ENCODE results near the gene ATP2C2. TPM values are rescaled to one million over a fixed set of nuclear protein-coding genes. Genes with fewer than 3 reads are reported as not detected.

ATP2C2 gene
- total RNA-seq, 1 donor from 2014 or later: 6.8 TPM

- no peaks in the 10 kb centered on the region for H3K4me1 Mint-ChIP-seq (ENCODE audit: low read depth)
- H3K4me3 Mint-ChIP-seq (ENCODE audit: low read depth): no peak overlapping the region
- peaks cover 12% of the 10 kb centered on the region for H3K9me3 Mint-ChIP-seq (ENCODE audit: low read depth)
- no peak for DNase-seq (ENCODE audit: low spot score, unreplicated experiment)
- peaks cover 5% of the 10 kb centered on the region for H3K27me3 Mint-ChIP-seq
- TF ChIP-seq CTCF (IDR thresholded peaks at IDR 0.05; ENCODE audit: unreplicated experiment): no peak
- no peak overlapping the region for H3K27ac Mint-ChIP-seq
- H3K36me3 Mint-ChIP-seq (ENCODE audit: insufficient read depth): peaks cover 5% of the 10 kb centered on the region
Observed at GRCh38 chr16:84404936-84405639, 36.8 kb downstream of the ATP2C2 start.

- DNase-seq (ENCODE audit: low spot score, unreplicated experiment): no peak
- Mint-ChIP-seq H3K9me3 (ENCODE audit: low read depth) (peaks cover 8% of the 10 kb centered on the region), H3K27ac (no peak overlapping the region), H3K27me3 (peaks cover 5% of the 10 kb centered on the region), H3K36me3 (ENCODE audit: insufficient read depth) (peaks cover 4% of the 10 kb centered on the region), H3K4me1 (ENCODE audit: low read depth) (no peaks in the 10 kb centered on the region), H3K4me3 (ENCODE audit: low read depth) (no peak overlapping the region)
- no peak for TF ChIP-seq CTCF (IDR thresholded peaks at IDR 0.05; ENCODE audit: unreplicated experiment)
Observed at GRCh38 chr16:84406006-84406963, 37.9 kb downstream of the ATP2C2 start.

- Mint-ChIP-seq H3K4me3 (ENCODE audit: low read depth) (no peak overlapping the region), H3K27ac (no peak overlapping the region), H3K4me1 (ENCODE audit: low read depth) (no peaks in the 10 kb centered on the region), H3K9me3 (ENCODE audit: low read depth) (no peaks in the 10 kb centered on the region), H3K36me3 (ENCODE audit: insufficient read depth) (no peaks in the 10 kb centered on the region), H3K27me3 (peaks cover 5% of the 10 kb centered on the region)
- no peak for TF ChIP-seq CTCF (IDR thresholded peaks at IDR 0.05; ENCODE audit: unreplicated experiment)
- no peak for DNase-seq (ENCODE audit: low spot score, unreplicated experiment)
Observed at GRCh38 chr16:84407588-84408313, 39.4 kb downstream of the ATP2C2 start.

- no peak overlapping the region for H3K4me3 Mint-ChIP-seq (ENCODE audit: low read depth)
- H3K27ac Mint-ChIP-seq: no peak overlapping the region
- no peaks in the 10 kb centered on the region for H3K9me3 Mint-ChIP-seq (ENCODE audit: low read depth)
- TF ChIP-seq CTCF (IDR thresholded peaks at IDR 0.05; ENCODE audit: unreplicated experiment): no peak
- DNase-seq (ENCODE audit: low spot score, unreplicated experiment): no peak
- no peaks in the 10 kb centered on the region for H3K4me1 Mint-ChIP-seq (ENCODE audit: low read depth)
- no peaks in the 10 kb centered on the region for H3K36me3 Mint-ChIP-seq (ENCODE audit: insufficient read depth)
- H3K27me3 Mint-ChIP-seq: peaks cover 5% of the 10 kb centered on the region
Observed at GRCh38 chr16:84408314-84408690, 40.0 kb downstream of the ATP2C2 start.

- Mint-ChIP-seq H3K4me1 (ENCODE audit: low read depth) (no peaks in the 10 kb centered on the region), H3K27ac (no peak overlapping the region)
- TF ChIP-seq CTCF (IDR thresholded peaks at IDR 0.05; ENCODE audit: unreplicated experiment): no peak
Observed at GRCh38 chr16:84408856-84409255, 40.5 kb downstream of the ATP2C2 start.

More at GRCh38 chr16:84408856-84409255, 40.5 kb downstream of the ATP2C2 start:
- H3K27me3 Mint-ChIP-seq: peaks cover 5% of the 10 kb centered on the region
- no peaks in the 10 kb centered on the region for H3K36me3 Mint-ChIP-seq (ENCODE audit: insufficient read depth)
- no peaks in the 10 kb centered on the region for H3K9me3 Mint-ChIP-seq (ENCODE audit: low read depth)
- no peak for DNase-seq (ENCODE audit: low spot score, unreplicated experiment)
- no peak overlapping the region for H3K4me3 Mint-ChIP-seq (ENCODE audit: low read depth)
